ENCODE measurements around the gene CTNNA3. TPM values are rescaled to one million over a fixed set of nuclear protein-coding genes. Genes with fewer than 3 reads are reported as not detected.

The CTNNA3 gene
- total RNA-seq, 4 donors from 2014 or later: 14.3 to 49.5 (median 24.2) TPM

- Histone ChIP-seq H3K27me3 (no peaks in the 10 kb centered on the region), H3K27ac (no peak overlapping the region), H3K36me3 (no peaks in the 10 kb centered on the region), H3K4me3 (no peak overlapping the region), H3K4me1 (peaks cover 0 to 3% of the 10 kb centered on the region in 2 donors), H3K9me3 (no peaks in the 10 kb centered on the region)
- ATAC-seq (no peak), DNase-seq (no peak)
- TF ChIP-seq CTCF (IDR thresholded peaks at IDR 0.05 in 4 of 5, conservative IDR thresholded peaks at IDR 0.05 in 1 of 5): no peak
- no peak for TF ChIP-seq POLR2A (IDR thresholded peaks at IDR 0.05)
- intact Hi-C loops (cut with DNase I; ENCODE audit: low total_unique reads): no loop called here
- in situ Hi-C loops (cut with MboI; ENCODE audit: low sequenced_read_pairs in 4 of 4): no loop called here
Measured at GRCh38 chr10:66144016-66144415, 1552.0 kb downstream of the CTNNA3 start.

DNA sequence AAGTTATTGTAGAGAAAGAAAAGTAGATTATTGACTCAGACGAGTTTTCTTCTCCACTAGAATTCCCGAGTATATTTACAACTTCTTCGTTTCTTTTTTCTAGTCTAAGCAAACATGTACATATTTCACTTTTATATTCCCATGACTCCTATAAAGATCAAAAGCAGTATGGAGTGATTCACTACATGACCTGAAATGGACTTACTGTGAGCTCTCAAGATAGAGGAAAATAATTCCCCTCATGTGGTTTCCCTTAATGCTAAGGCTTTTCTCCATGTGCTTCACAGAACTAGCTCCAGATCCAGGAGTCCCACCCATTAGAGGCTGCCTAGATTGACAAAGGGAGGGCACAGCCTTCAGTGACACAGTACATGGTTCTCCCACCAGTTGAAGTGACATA lies 1593.2 kb downstream of the CTNNA3 start:
- H3K4me1 ChIP-seq: no peaks in the 10 kb centered on the region
- H3K27ac ChIP-seq: no peak overlapping the region
- intact Hi-C loops (cut with DNase I; ENCODE audit: low total_unique reads) (no loop called here), in situ Hi-C loops (cut with MboI; ENCODE audit: low sequenced_read_pairs in 4 of 4) (no loop called here)
- TF ChIP-seq POLR2A (IDR thresholded peaks at IDR 0.05) (no peak), CTCF (IDR thresholded peaks at IDR 0.05 in 4 of 5, conservative IDR thresholded peaks at IDR 0.05 in 1 of 5) (no peak)
- DNase-seq (no peak), ATAC-seq (no peak)
- no peaks in the 10 kb centered on the region for H3K36me3 ChIP-seq
- no peak overlapping the region for H3K4me3 ChIP-seq
- H3K9me3 ChIP-seq: no peaks in the 10 kb centered on the region
- H3K27me3 ChIP-seq: no peaks in the 10 kb centered on the region

DNA sequence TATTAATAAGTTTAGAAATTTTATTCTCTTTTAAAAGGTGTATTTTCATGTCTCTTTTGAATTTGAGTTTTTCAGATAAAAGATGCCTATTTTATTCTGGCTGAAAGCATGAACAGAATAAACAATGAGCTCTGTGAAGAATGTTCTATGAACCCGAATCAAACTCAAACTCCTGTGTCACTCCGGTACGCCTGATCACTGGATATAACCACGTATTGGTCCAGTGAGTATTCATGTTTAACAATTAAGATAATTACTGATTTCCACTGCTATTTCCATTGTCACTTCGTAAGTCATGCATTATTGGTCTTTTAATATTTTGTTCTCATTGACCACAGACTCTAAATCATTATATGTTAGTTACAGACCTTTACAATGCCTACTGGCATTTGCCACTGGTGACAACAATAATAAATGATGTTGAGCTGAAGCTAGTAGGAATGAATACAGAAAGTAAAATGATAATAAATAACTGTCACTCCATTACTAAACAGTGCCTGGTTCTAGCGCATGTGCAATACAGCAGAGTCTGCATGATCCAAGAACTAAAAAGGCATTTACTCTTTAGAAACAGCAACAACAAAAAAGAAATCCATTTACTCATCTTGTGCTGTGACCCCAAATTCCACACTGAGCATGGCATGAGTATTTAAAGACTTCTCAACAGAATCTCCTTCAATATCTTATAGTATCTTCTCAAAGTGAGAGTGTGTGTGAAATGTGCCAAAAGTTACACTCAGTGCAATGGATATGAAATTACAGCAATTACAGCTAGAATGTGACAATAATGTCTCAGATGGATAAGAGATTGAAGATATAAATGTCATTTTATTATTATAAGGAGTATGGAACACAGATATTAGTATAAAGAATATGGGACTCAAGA lies 1597.2 kb downstream of the CTNNA3 start:
- Histone ChIP-seq H3K27ac (no peak overlapping the region), H3K4me3 (no peak overlapping the region), H3K27me3 (no peaks in the 10 kb centered on the region), H3K9me3 (no peaks in the 10 kb centered on the region), H3K4me1 (no peaks in the 10 kb centered on the region), H3K36me3 (no peaks in the 10 kb centered on the region)
- TF ChIP-seq POLR2A (IDR thresholded peaks at IDR 0.05) (no peak), CTCF (IDR thresholded peaks at IDR 0.05 in 4 of 5, conservative IDR thresholded peaks at IDR 0.05 in 1 of 5) (no peak)
- intact Hi-C loops (cut with DNase I; ENCODE audit: low total_unique reads): no loop called here
- DNase-seq: no peak
- in situ Hi-C loops (cut with MboI; ENCODE audit: low sequenced_read_pairs in 4 of 4): no loop called here
- ATAC-seq: no peak

- no peaks in the 10 kb centered on the region for H3K4me1 ChIP-seq
- no peak for TF ChIP-seq POLR2A (IDR thresholded peaks at IDR 0.05)
- TF ChIP-seq CTCF (IDR thresholded peaks at IDR 0.05 in 4 of 5, conservative IDR thresholded peaks at IDR 0.05 in 1 of 5): no peak
- in situ Hi-C loops (cut with MboI; ENCODE audit: low sequenced_read_pairs in 4 of 4): no loop called here
- H3K36me3 ChIP-seq: no peaks in the 10 kb centered on the region
- no peaks in the 10 kb centered on the region for H3K27me3 ChIP-seq
- H3K9me3 ChIP-seq: no peaks in the 10 kb centered on the region
- no peak for ATAC-seq
- no peak for DNase-seq
- H3K4me3 ChIP-seq: no peak overlapping the region
- intact Hi-C loops (cut with DNase I; ENCODE audit: low total_unique reads): no loop called here
- no peak overlapping the region for H3K27ac ChIP-seq
Measured at GRCh38 chr10:66095610-66096009, 1600.4 kb downstream of the CTNNA3 start.
